GM21381 (cell line): ENCODE measurements around the gene CSF1.
"Not testable (repeated sequence)": the region's sequence is repeated elsewhere in the genome, so short reads cannot be mapped to it uniquely, and the experiment has no call there.

Source experiments
- ATAC-seq: cut with Tn5 transposase; IDR thresholded peaks from one replicate; pipeline ENCODE4 v1.9.1; 2021; ENCODE audit warnings: mild to moderate bottlenecking, moderate library complexity; ENCODE audit not compliant: unreplicated experiment

The CSF1 gene, protein sequence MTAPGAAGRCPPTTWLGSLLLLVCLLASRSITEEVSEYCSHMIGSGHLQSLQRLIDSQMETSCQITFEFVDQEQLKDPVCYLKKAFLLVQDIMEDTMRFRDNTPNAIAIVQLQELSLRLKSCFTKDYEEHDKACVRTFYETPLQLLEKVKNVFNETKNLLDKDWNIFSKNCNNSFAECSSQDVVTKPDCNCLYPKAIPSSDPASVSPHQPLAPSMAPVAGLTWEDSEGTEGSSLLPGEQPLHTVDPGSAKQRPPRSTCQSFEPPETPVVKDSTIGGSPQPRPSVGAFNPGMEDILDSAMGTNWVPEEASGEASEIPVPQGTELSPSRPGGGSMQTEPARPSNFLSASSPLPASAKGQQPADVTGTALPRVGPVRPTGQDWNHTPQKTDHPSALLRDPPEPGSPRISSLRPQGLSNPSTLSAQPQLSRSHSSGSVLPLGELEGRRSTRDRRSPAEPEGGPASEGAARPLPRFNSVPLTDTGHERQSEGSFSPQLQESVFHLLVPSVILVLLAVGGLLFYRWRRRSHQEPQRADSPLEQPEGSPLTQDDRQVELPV

GRCh38 chr1:109910123-109910962, at the start of gene CSF1:
Gene CSF1, plus strand, starts transcription at chr1:109910849. Its CDS starts 175 bp downstream, at chr1:109911024.
- peak; percentile 38 for ATAC-seq

DNA sequence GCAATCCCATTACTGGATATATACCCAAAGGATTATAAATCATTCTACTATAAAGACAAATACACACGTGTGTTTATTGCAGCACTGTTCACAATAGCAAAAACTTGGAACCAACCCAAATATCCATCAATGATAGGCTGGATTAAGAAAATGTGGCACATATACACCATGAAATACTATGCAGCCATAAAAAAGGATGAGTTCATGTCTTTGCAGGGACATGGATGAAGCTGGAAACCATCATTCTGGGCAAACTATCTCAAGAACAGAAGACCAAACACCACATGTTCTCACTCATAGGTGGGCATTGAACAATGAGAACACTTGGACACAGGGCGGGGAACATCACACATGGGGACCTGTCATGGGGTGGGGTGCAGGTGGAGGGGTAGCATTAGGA, 49.0 kb upstream of the CSF1 start:
- ATAC-seq: not testable (repeated sequence)

GRCh38 chr1:109863667-109864046, 47.0 kb upstream of the CSF1 start:
- no peak for ATAC-seq

GRCh38 chr1:109864047-109864822, 46.4 kb upstream of the CSF1 start:
- no peak for ATAC-seq

GRCh38 chr1:109864930-109865612, 45.6 kb upstream of the CSF1 start:
- no peak for ATAC-seq

GRCh38 chr1:109866071-109866470, 44.6 kb upstream of the CSF1 start:
- no peak for ATAC-seq

- ATAC-seq: no peak
These were observed 37.1 kb upstream of the CSF1 start for GRCh38 chr1:109873278-109874175.

GRCh38 chr1:109874445-109874844, 36.2 kb upstream of the CSF1 start:
- no peak for ATAC-seq

DNA sequence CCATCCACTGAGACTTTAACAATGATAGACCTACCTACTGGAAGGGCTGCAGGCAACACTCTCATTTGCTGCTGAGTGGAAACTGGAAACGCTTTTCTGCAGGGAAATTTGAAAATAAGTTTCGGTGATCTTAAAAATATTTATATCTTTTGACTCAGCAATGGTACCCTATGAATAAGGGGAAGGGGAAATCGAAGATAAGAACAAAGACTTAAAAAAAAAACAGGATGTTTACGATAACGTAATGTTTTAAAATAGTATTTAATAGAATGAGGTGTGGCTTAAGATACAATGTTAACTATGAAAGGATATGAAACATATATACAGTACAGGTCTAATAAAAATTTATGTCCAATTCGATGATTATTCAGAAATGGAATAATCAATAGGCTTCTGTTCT, 34.8 kb upstream of the CSF1 start:
- ATAC-seq: no peak

DNA sequence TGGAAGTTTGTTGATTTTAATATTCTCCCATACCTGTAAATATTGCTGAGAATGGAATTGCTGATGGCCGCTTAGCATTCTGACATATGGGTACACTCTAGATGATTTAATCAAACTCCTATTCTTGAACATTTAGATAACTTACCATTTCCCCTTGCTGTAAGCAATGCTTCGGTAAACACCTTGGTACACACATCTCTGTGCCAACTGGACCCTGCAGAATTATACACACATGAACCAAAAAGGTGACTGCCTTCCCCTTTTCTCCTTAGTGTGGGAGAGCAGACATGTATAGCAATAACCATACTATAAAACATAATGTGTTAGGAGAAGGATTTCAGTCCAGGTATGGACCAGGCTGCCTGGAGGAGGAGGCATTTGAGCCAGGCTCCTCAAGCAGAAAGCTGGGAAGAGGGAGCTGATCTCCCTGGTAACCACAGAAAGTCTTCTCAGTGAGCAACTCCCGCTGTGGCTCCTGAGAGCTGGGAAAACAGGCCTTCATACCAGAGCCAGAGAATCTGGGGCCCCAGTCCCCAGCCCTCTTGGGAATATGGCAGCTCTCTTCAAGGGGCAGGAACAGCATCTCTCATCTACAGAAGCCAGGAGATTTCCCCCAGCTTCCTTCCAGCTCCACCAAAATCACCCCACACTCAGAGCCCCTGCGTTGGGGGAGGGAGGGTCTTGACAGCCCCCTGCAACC, 33.9 kb upstream of the CSF1 start:
- no peak for ATAC-seq

DNA sequence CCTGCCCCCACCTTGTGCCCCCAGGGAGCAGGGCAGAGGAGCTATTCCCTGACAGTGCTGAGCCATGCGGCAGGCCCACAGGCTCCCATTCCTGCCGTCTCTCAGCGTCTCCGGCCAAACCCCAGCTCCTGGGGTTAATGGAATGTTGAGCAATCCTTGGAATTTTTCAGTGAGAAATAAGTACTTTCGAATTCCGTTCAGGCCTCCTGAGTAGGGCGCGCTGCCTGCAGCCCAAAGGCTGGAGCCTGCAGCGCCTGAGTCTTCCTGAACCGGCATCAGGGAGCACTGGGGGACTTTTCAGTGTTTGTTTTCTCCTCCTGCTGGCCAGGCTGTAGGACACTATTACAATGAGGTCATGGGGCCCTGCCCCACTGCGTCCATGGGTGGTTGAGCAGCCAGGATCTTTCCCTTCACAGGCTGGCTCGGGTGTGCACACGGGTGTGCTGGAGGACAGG, 33.3 kb upstream of the CSF1 start:
- no peak for ATAC-seq

- no peak for ATAC-seq
These were observed 32.9 kb upstream of the CSF1 start for GRCh38 chr1:109877776-109878175.

GRCh38 chr1:109878531-109879104, 32.0 kb upstream of the CSF1 start:
- no peak for ATAC-seq

DNA sequence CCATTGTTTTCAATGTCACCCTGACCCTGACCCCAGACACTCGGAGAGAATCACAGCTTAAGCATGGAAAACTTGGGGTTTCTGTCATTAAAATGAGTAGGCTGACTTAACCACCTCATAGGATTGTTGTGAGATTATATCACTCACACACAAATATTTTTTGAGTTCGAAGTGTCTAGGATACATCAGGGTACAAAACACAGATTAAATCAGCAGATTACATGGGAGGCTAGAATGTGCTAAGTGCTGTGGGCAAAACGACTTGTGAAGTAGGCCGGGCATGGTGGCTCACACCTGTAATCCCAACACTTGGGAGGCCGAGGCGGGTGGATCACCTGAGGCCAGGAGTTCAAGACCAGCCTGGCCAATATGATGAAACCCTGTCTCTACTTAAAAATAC, 31.3 kb upstream of the CSF1 start:
- not testable (repeated sequence) for ATAC-seq

- no peak for ATAC-seq
These were observed 30.6 kb upstream of the CSF1 start for GRCh38 chr1:109879881-109880525.

GRCh38 chr1:109880971-109881894, 29.4 kb upstream of the CSF1 start:
- no peak for ATAC-seq

GRCh38 chr1:109881906-109882287, 28.8 kb upstream of the CSF1 start:
- no peak for ATAC-seq
